HG02759 (cell line): ENCODE data around the gene MYCBP2.

Experiments
- ATAC-seq: cut with Tn5 transposase; IDR thresholded peaks from one replicate; pipeline ENCODE4 v1.9.1; 2021; ENCODE audit warnings: mild to moderate bottlenecking, moderate library complexity; ENCODE audit not compliant: unreplicated experiment

MYCBP2 gene

GRCh38 chr13:77001540-77001939, 325.4 kb downstream of the MYCBP2 start:
- ATAC-seq, result no peak

- no peak for ATAC-seq
Measured at GRCh38 chr13:77000475-77000874, 326.4 kb downstream of the MYCBP2 start.
